GM21381 (cell line): Measurements from ENCODE around the gene IFT122.
"Not testable (repeated sequence)": the region's sequence is repeated elsewhere in the genome, so short reads cannot be mapped to it uniquely, and the experiment has no call there.

ENCODE experiments used
- ATAC-seq: cut with Tn5 transposase; IDR thresholded peaks from one replicate; pipeline ENCODE4 v1.9.1; 2021; ENCODE audit warnings: mild to moderate bottlenecking, moderate library complexity; ENCODE audit not compliant: unreplicated experiment

Gene IFT122

GRCh38 chr3:129534428-129535027 lies 94.5 kb downstream of the IFT122 start:
- no peak for ATAC-seq

- no peak for ATAC-seq
Observed at GRCh38 chr3:129535075-129535474, 95.1 kb downstream of the IFT122 start.

- no peak for ATAC-seq
Observed at GRCh38 chr3:129536374-129536667, 96.3 kb downstream of the IFT122 start.

- no peak for ATAC-seq
Observed at GRCh38 chr3:129536804-129537203, 96.8 kb downstream of the IFT122 start.

GRCh38 chr3:129539206-129539605 lies 99.2 kb downstream of the IFT122 start:
- no peak for ATAC-seq

GRCh38 chr3:129540776-129541516 lies 100.9 kb downstream of the IFT122 start:
- no peak for ATAC-seq

GRCh38 chr3:129542747-129543146 lies 102.7 kb downstream of the IFT122 start:
- ATAC-seq, result no peak

DNA sequence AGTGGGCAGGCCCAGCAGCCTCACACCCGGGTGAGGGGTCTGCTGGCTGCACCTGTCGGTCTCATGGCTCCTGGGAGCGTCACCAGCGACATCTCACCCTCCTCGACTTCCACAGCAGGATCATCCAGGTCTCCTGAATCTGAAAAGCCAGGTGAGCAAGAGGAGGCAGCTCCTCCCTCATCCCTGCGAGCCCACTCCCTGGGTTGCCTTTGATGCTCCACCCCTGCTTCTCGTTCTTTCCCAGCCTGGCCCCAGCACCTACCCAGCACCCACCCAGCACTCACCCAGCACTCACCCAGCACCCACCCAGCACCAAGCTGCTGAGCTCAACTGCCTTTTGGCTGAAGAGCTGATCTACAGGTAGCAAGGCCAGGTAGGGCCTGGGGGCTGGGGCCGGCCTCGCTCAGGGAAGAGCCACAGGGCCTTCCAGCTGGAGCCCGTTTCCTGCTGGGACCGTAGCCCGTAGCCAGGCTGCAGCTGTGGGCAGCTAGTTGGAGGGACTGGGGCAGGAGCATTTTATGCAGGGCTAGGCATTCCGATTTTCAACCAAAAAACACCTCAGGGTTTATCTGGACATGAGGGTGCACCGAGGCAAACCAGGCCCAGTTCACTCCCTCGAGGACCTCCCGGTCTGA lies 103.2 kb downstream of the IFT122 start, which contains the start of gene H1-8:
TSS of gene H1-8 (plus strand) at position 20 of the 635 bp plus-strand sequence. CDS start at position 64, 44 bp downstream.
- ATAC-seq, result no peak

DNA sequence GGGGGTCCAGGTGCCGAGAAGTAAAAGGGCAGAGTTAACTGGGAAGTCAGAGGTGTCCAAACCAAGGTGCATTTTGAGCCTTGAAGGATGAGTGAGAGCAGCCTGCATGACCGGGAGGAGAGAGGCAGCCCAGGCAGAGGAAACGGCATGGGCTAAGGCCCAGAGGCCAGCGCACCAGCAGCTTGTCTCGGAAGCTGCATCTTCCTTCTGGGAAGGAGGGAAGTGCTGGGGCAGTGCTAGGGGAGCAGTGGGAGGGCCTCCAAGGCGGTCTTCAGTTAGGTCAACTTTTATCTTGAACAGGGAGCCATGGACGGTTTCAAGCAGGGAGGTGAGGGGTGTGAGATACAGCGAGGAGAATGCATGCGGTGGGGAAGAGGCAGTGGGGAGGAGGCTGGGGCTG lies 104.0 kb downstream of the IFT122 start:
- no peak for ATAC-seq

DNA sequence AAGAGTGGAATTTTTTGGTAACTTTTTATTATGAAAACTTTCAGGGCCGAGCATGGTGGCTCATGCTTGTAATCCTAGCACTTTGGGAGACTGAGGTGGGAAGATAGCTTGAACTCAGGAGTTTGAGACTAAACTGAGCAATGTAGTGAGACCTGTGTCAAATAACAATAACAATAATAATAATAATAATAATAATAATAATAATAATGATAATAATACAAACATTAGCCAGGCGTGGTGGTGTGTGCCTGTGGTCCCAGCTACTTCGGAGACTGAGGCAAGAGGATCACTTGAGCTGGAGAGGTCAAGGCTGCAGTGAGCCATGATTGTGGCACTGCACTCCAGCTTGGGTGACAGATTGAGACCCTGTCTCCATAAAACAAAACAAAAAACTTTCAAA lies 105.9 kb downstream of the IFT122 start:
- not testable (repeated sequence) for ATAC-seq

DNA sequence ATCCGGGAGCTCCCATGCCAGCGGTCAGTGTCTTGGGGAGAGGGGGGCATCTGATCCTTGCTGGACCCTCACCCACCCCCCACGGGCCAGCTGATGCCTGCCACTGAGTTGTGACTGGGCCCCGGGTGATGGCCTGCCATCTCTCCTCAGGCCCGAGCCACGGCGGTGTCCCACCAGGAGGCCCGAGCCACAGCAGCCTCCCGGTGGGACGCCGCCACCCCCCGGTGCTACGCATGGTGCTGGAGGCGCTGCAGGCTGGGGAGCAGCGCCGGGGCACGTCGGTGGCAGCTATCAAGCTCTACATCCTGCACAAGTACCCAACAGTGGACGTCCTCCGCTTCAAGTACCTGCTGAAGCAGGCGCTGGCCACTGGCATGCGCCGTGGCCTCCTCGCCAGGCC lies 107.2 kb downstream of the IFT122 start:
- no peak for ATAC-seq

DNA sequence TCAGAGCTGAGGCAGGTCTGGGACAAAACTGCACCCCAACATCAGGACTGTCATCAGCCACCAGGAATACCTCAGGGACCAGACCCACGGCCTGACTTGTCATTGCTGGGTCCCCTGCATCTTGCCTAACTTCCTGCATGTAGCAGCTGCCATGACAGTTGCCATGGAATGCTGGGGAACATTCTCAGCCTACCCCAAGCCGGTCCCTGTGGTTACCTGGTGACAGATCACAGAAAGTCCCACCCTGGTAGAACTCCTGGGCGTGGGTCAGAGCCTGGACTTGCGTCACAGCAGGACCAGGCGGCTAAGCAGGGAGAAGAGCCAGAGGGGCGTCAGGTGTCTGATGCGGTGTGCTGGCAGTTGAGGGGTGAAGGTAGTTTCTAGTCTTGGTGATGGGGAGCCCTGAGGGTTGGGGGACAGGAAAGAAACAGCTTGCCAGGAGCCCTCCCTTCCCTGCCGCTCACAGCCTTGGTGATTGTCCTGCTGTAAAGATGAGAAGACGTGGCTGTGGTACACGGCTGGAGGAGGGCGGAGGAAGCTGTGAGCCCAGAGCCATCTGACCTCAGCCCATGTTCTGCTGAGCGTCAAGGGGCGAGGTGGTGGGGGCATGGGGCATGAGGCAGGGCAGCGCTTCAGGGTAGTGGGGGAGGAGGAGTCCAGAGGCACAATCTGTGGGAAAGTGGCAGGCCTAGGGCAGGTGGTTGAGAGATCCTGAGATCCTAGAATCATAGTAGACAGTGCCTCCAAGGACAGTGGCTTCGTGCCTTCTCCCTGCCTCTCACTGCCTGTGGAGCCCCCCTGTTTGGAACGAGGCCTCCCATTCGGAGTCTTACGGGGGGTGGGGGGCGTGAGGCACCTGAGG lies 108.3 kb downstream of the IFT122 start:
- ATAC-seq, result no peak

DNA sequence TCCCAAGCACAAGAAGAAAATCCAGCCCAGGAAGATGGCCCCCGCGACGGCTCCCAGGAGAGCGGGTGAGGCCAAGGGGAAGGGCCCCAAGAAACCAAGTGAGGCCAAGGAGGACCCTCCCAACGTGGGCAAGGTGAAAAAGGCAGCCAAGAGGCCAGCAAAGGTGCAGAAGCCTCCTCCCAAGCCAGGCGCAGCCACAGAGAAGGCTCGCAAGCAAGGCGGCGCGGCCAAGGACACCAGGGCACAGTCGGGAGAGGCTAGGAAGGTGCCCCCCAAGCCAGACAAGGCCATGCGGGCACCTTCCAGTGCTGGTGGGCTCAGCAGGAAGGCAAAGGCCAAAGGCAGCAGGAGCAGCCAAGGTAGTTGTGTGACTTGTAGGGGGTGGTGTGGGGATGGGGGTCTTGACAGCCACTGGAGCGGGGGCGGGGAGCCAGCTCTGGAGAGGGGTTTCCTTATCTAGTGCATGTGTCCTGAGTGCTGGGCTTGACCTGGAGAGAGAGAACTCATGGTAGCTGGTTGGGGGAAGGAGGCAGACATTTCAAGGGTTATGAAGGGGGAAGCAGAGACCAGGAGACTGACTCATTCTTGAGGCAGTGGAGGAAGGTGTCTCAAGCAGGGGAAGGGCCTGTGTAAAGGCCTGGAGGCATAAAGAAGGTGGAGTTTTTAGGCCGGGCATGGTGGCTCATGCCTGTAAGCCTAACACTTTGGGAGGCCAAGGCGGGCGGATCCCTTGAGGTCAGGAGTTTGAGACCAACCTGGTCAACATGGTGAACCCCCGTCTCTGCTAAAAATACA lies 109.2 kb downstream of the IFT122 start:
- no peak for ATAC-seq

DNA sequence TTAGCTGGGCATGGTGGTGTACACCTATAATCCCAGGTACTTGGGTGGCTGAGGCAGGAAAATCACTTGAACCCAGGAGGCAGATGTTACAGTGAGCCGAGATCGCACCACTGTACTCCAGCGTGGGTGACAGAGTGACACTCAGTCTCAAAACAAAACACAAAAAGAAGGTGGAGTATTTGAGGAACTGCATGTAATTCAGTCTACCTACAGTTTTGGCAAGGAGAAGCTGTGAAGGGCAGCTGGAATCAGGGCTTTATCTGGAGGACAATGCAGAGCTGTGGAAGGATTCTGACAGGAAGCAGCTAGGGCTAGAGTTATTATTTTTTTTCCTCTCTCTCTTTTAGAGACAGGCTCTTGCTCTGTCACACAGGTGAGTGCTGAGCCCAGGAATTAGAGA lies 109.8 kb downstream of the IFT122 start:
- no peak for ATAC-seq

DNA sequence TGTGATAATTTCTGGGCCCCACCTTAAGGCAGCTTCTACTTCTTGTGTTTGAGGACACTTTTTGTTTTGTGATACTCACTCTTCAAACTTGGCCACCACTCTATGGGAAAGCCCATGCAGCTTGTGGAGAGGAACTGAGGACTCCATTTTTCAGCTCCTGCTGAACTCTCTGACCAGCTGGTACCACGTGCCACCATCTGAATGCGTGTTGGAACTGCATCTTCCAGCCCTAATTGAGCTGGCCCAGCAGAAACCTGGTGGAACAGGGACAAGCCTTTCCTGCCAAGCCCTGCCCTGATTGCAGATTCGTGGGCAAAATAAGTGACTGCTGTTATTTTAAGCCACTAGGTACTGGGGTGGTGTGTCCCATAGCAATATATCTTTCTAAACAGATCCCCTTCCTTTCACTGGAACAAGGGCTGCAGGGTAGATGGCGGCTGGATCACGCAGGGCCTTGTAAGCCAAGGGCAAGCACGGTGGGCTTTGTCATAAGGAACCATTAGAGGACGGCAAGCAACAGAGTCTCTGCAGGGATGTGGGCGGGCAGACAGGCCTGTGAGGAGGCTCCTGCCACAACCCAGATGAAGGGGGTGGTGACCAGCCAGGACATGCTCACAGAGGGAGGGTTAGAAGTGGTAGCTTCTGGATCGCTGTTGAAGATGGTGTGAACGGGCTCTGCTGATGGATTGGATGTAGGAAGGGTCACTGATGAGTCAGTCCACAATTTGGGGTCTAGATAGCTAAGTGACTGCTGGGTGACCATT lies 112.4 kb downstream of the IFT122 start:
- ATAC-seq, result no peak

- ATAC-seq, result no peak
Observed at GRCh38 chr3:129553171-129553570, 113.1 kb downstream of the IFT122 start.

- ATAC-seq, result no peak
Observed at GRCh38 chr3:129553719-129554118, 113.7 kb downstream of the IFT122 start.

- no peak for ATAC-seq
Observed at GRCh38 chr3:129554356-129555152, 114.5 kb downstream of the IFT122 start.

DNA sequence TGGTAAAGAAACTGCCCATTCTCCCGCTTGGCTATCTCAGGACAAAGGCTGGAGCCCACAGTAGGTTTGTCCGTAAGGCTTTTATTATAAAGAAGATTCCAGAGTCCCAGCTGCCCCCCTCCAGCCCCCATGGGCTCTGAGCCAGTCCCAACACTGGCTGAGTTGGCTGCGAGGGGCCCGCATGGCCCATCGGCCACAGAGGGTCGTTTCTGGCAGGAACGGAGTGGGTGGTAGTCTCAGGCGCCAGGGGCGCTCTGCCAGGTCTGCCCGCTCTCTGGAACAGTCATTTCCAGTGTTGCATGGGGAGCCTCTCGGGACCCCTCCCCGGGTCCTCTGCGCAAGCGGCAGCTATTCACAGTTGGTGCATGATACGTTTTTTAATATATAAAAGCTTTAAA lies 115.1 kb downstream of the IFT122 start:
- no peak for ATAC-seq
